Smooth muscle cell (in vitro differentiated cells): ENCODE measurements around the gene ZNF524. TPM values are rescaled to one million over a fixed set of nuclear protein-coding genes. Genes with fewer than 3 reads are reported as not detected.
A peak's percentile ranks its signal among the peaks of the same experiment; 100 is the strongest.

Experiments
- DNase-seq: peaks from one replicate; lab custom pipeline; 2025; ENCODE audit not compliant: unreplicated experiment; lab: John Stamatoyannopoulos, UW
- H2AFZ ChIP-seq: fragments of 200-600 bp; sonication (generic); 2 replicates; pipeline ENCODE4 v1.6.0; 2016; ENCODE audit warnings: antibody characterized with exemption, low read depth, mild to moderate bottlenecking
- H3F3A ChIP-seq: fragments of 200-600 bp; sonication (generic); 2 replicates; pipeline ENCODE4 v1.6.0; 2017; ENCODE audit warnings: antibody characterized with exemption, low read depth
- H3K27ac ChIP-seq: fragments of 200-600 bp; sonication (generic); 2 replicates; pipeline ENCODE4 v1.5.1; 2016; ENCODE audit warnings: low read depth, mild to moderate bottlenecking
- H3K27me3 ChIP-seq: fragments of 200-600 bp; sonication (generic); 2 replicates; pipeline ENCODE4 v1.6.1; 2016; ENCODE audit warnings: low read depth, mild to moderate bottlenecking
- H3K36me3 ChIP-seq: fragments of 200-600 bp; sonication (generic); 2 replicates; pipeline ENCODE4 v1.5.1; 2016; ENCODE audit warnings: low read depth
- H3K4me1 ChIP-seq: fragments of 200-600 bp; sonication (generic); 2 replicates; pipeline ENCODE4 v1.5.1; 2016; ENCODE audit warnings: low read depth
- H3K4me2 ChIP-seq: fragments of 200-600 bp; sonication (generic); 2 replicates; pipeline ENCODE4 v1.6.0; 2016; ENCODE audit warnings: mild to moderate bottlenecking
- H3K4me3 ChIP-seq: fragments of 200-600 bp; sonication (generic); 2 replicates; pipeline ENCODE4 v1.5.1; 2016; ENCODE audit warnings: mild to moderate bottlenecking
- H3K79me2 ChIP-seq: fragments of 200-600 bp; sonication (generic); 2 replicates; pipeline ENCODE4 v1.6.0; 2016; ENCODE audit warnings: low read depth, mild to moderate bottlenecking
- H3K9ac ChIP-seq: fragments of 200-600 bp; sonication (generic); 2 replicates; pipeline ENCODE4 v1.6.0; 2016; ENCODE audit warnings: low read depth
- H3K9me3 ChIP-seq: fragments of 200-600 bp; sonication (generic); replicated peaks from 2 replicates; pipeline ENCODE4 v1.5.1; 2016; ENCODE audit warnings: low read depth
- H4K20me1 ChIP-seq: fragments of 200-600 bp; sonication (generic); 2 replicates; pipeline ENCODE4 v1.6.0; 2016; ENCODE audit warnings: low read depth
- CTCF ChIP-seq: fragments of 200-600 bp; sonication (generic); IDR thresholded peaks from 2 replicates; pipeline ENCODE4 v1.5.1; 2017; ENCODE audit warnings: borderline replicate concordance, mild to moderate bottlenecking, antibody characterized with exemption; ENCODE audit not compliant: insufficient read depth, poor library complexity, severe bottlenecking
- WGBS: methylation state at CpG from one replicate; pipeline ENCODE4 v1.1.7; 2016; ENCODE audit warnings: low lambda C conversion rate; 5-methylcytosine and 5-hydroxymethylcytosine counted together
- polyA plus RNA-seq: library from polyadenylated mRNA; unstranded; fragments of >200 nt; fragmentation: Nextera tagmentation; extraction: Ambion mirVana; gene quantifications from 2 replicates; pipeline ENCODE4 v1.2.1, GENCODE V29; 2016
- total RNA-seq: library from RNA; depleted of rRNA; stranded (reverse); fragments of >200 nt; gene quantifications from 2 replicates; pipeline ENCODE4 v1.2.3, GENCODE V29; 2014

ZNF524 gene
- total and polyA plus RNA-seq, 2 experiments from 2014 or later, result 13.3 to 16.3 TPM

- 31% methylated on average over 13 of the region's 13 CpGs for WGBS
- H2AFZ ChIP-seq, result no peak overlapping the region
- peak overlapping the region; percentile 60 for H3K27ac ChIP-seq
- no peaks in the 10 kb centered on the region for H4K20me1 ChIP-seq
- H3K36me3 ChIP-seq, result no peaks in the 10 kb centered on the region
- H3K9me3 ChIP-seq, result no peaks in the 10 kb centered on the region
- no peak overlapping the region for H3K9ac ChIP-seq
- H3K79me2 ChIP-seq, result no peaks in the 10 kb centered on the region
- no peak for DNase-seq
- peak overlapping the region; percentile 45 for H3K4me2 ChIP-seq
- TF ChIP-seq CTCF, result no peak
- H3K4me1 ChIP-seq, result peaks cover 38% of the 10 kb centered on the region
- H3K4me3 ChIP-seq, result no peak overlapping the region
- no peaks in the 10 kb centered on the region for H3K27me3 ChIP-seq
- H3F3A ChIP-seq, result peaks cover 4% of the 10 kb centered on the region
Observed at GRCh38 chr19:55552620-55553019, 47.5 kb upstream of the ZNF524 start.

- Histone ChIP-seq H3K79me2 (no peaks in the 10 kb centered on the region), H3K9me3 (no peaks in the 10 kb centered on the region), H4K20me1 (no peaks in the 10 kb centered on the region), H3K9ac (no peak overlapping the region), H3K36me3 (no peaks in the 10 kb centered on the region), H3K27ac (peak overlapping the region; percentile 60), H3K4me2 (peak overlapping the region; percentile 45), H3K4me3 (no peak overlapping the region), H3K4me1 (peaks cover 36% of the 10 kb centered on the region), H3F3A (peaks cover 4% of the 10 kb centered on the region), H2AFZ (no peak overlapping the region), H3K27me3 (no peaks in the 10 kb centered on the region)
- TF ChIP-seq CTCF, result no peak
- no peak for DNase-seq
- 64% methylated on average over 10 of the region's 13 CpGs for WGBS
Observed at GRCh38 chr19:55553217-55554182, 46.6 kb upstream of the ZNF524 start.

- H3K4me1 ChIP-seq, result peaks cover 31% of the 10 kb centered on the region
Observed at GRCh38 chr19:55554302-55554701, 45.8 kb upstream of the ZNF524 start.

More at GRCh38 chr19:55554302-55554701, 45.8 kb upstream of the ZNF524 start:
- Histone ChIP-seq H3F3A (peaks cover 4% of the 10 kb centered on the region), H3K36me3 (no peaks in the 10 kb centered on the region), H3K9ac (no peak overlapping the region), H3K27ac (no peak overlapping the region), H2AFZ (no peak overlapping the region), H4K20me1 (no peaks in the 10 kb centered on the region), H3K4me2 (no peak overlapping the region), H3K79me2 (no peaks in the 10 kb centered on the region), H3K9me3 (no peaks in the 10 kb centered on the region), H3K27me3 (no peaks in the 10 kb centered on the region), H3K4me3 (no peak overlapping the region)
- TF ChIP-seq CTCF, result no peak
- DNase-seq, result no peak
- 96% methylated on average over 9 of the region's 9 CpGs for WGBS
